Amniotic stem cell (primary cell): ENCODE results near the gene ZAR1.
"Not testable (repeated sequence)": the region's sequence is repeated elsewhere in the genome, so short reads cannot be mapped to it uniquely, and the experiment has no call there.

Experiments used
- DNase-seq: peaks from one replicate; lab custom pipeline; 2025; lab: John Stamatoyannopoulos, UW

The ZAR1 gene

DNA sequence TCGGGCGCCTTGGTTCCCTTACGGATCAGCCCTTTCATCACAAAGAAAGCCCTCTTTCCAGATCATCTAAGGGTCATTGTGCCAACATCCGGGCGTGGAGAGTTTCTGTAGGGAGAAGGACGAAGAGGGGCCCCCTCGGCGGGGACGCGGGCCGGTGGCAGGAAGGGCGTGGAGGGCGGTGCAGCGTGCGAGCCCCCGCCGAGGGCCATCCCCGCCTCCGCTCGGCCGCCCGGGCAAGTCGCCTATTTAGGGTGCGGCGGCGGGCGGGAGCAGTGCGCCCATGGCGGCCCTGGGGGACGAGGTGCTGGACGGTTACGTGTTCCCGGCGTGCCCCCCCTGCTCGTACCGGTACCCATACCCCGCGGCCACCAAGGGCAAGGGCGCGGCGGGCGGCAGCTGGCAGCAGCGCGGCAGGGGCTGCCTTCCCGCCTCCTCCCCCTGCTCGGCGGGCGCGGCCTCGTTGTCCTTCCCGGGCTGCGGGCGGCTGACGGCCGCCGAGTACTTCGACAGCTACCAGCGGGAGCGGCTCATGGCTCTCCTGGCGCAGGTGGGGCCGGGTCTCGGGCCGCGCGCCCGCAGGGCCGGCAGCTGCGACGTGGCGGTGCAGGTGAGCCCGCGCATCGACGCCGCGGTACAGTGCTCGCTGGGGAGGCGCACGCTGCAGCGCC is at the start of gene ZAR1:
TSS of gene ZAR1 (plus strand) at position 241 of the 668 bp plus-strand sequence. CDS start at position 281, 40 bp downstream.
- DNase-seq: no peak

GRCh38 chr4:48440914-48441313 is 49.1 kb upstream of the ZAR1 start:
- DNase-seq: not testable (repeated sequence)

DNA sequence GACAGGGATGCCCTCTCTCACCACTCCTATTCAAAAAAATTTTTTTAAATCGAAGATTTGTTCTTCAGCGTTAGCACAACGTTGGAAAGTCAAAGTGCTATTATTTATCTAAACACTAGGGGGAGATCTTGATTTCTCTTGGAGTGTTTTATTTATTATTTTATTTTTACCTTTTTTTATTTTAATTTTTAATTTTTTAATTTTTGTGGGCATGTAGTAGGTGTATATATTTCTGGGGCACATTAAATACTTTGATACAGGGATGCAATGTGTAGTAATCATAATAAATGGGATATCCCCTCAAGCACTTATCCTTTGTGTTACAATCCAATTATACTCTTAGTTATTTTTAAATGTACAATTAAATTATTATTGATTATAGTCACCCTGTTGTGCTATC is 44.3 kb upstream of the ZAR1 start:
- DNase-seq: no peak

GRCh38 chr4:48446642-48447041 is 43.4 kb upstream of the ZAR1 start:
- no peak for DNase-seq

- DNase-seq: no peak
Measured at GRCh38 chr4:48449151-48449550, 40.9 kb upstream of the ZAR1 start.

DNA sequence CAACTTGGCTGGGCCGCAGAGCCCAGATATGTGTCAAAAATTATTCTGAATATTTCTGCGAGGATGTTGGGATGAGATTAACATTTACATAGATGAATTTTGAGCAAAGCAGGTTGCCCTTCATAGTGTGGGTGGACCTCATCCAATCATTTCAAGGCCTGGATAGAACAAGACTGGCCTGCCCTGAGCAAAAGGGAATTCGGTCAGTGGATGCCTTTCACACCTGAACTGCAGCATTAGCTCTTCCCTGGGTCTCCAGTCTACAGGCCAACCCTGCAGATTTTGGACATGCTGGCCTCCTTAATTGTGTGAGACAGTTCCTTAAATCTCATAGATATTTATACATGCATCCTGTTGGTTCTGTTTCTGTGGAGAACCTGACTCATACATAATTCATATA is 39.3 kb upstream of the ZAR1 start:
- DNase-seq: no peak

DNA sequence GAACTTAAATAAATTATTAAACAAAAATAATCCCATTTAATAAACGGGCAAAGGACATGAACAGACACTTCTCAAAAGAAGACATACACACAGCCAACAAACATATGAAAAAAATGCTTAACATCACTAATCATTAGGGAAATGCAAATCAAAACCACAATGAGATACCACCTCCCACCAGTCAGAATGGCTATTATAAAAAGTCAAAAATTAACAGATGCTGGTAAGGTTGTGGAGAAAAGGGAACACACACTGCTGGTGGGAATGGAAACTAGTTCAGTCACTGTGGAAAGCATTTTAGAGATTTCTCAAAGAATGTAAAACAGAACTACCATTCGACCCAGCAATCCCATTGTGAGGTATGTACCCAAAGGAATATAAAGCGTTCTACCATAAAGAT is 38.4 kb upstream of the ZAR1 start:
- DNase-seq: not testable (repeated sequence)

GRCh38 chr4:48454591-48454990 is 35.5 kb upstream of the ZAR1 start:
- DNase-seq: no peak

- DNase-seq: no peak
Measured at GRCh38 chr4:48461000-48461399, 29.1 kb upstream of the ZAR1 start.

GRCh38 chr4:48462363-48462762 is 27.7 kb upstream of the ZAR1 start:
- DNase-seq: no peak

- no peak for DNase-seq
Measured at GRCh38 chr4:48467442-48467841, 22.6 kb upstream of the ZAR1 start.

- DNase-seq: no peak
Measured at GRCh38 chr4:48467891-48468290, 22.2 kb upstream of the ZAR1 start.

DNA sequence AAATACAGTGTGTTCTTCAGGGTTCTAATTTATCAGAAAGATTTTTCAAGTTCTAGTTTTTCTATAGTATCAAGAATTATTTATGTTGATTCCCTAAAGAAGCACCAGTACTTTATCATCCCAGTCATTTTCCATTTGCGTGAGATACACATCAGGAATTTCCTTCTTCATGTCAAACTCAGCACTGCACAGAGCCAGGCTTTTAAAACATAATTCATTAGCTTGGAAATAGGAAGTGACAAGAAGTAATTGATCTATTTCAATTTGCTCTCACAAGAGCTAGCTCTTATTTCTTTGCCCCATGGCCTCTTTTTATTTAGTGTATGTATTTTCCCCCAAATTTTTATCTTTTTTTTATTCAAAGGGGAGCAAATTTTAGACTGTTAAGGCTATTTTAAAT is 19.9 kb upstream of the ZAR1 start:
- DNase-seq: no peak

- no peak for DNase-seq
Measured at GRCh38 chr4:48470570-48470969, 19.5 kb upstream of the ZAR1 start.

DNA sequence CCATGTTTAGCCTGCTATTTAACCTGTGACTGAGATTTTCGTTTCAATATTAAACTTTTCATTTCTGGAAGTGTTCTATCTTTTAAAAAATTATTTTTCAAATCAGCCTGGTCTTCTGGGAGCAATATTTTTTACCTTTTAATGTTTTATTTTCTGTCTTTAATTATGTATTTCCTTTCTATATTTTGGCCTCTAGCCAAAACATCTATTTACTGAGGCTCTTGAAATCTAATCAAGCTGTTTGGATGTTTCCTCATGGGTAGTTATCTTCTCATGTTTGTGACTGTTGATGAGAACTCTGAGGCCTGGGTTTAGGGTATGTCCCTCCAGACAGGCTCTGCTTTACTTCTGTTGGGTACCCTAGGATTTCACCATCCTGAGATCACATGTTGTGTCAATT is 17.3 kb upstream of the ZAR1 start:
- DNase-seq: no peak

DNA sequence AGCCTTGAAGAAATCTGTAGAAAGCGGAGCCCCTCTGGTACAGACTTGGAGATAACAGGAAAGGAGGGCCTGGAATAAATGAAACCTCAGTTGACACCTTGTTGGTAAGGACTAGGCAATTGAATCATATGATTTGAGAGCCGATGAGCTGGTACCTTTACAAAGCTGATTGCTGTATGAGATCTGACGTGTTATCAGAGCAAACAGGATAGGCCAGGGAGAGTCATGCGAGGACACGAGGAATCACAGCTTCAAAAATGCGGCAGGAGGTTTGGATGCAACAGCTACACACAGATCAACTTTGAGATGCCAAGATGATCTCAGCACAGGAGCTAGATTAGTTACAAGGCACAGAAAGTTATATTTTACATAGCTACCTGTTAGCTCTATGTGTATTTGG is 14.3 kb upstream of the ZAR1 start:
- DNase-seq: no peak

DNA sequence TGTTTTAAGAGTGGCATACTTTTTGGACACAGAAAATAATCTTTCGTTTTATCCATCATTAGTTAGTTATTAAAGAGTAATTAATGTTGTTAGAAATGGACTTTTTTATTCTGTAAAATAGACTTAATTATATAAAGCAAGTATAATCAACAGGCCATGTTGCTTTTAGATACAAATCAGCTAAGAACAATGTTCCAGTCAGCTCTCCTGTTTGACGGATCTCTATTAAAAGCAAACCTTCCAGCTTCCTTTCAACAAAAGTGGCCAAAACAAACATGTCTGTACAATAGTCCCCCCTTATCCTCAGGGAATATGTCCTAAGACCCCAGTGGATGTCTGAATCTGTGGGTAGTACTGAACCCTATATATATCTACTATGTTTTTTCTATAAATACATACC is 11.8 kb upstream of the ZAR1 start:
- DNase-seq: no peak

- no peak for DNase-seq
Measured at GRCh38 chr4:48481581-48481980, 8.5 kb upstream of the ZAR1 start.

DNA sequence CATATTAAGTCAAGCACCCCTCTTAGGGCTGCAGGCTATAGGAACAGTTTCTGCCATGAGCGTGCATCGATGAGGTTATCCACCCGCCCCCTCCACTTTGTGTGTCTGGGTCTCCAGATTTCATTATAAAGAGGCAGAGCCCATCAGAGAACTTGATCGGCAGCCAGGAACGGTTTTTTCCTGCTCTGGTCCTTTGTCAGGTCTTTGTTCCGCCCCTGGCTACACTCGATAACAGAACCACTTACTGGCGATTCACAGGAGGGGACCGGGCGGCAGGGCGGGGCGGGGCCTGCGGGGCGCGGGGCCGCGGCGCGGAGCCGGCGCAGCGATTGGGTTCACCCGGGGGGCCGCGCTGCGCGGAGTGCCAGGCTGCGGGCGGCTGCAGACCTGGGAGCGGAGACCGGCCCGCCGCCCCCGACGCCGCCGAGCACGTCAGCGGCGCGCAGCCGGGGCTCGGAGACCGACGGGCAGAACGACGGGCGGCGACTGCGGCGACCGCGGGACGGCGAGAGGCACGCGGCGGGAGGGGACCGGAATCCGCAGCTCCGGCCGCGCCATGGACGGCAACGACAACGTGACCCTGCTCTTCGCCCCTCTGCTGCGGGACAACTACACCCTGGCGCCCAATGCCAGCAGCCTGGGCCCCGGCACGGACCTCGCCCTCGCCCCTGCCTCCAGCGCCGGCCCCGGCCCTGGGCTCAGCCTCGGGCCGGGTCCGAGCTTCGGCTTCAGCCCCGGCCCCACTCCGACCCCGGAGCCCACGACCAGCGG is 6.9 kb upstream of the ZAR1 start, which contains the start of gene SLC10A4:
TSS of gene SLC10A4 (plus strand) at position 338 of the 771 bp plus-strand sequence. CDS start at position 557, 219 bp downstream.
- no peak for DNase-seq

DNA sequence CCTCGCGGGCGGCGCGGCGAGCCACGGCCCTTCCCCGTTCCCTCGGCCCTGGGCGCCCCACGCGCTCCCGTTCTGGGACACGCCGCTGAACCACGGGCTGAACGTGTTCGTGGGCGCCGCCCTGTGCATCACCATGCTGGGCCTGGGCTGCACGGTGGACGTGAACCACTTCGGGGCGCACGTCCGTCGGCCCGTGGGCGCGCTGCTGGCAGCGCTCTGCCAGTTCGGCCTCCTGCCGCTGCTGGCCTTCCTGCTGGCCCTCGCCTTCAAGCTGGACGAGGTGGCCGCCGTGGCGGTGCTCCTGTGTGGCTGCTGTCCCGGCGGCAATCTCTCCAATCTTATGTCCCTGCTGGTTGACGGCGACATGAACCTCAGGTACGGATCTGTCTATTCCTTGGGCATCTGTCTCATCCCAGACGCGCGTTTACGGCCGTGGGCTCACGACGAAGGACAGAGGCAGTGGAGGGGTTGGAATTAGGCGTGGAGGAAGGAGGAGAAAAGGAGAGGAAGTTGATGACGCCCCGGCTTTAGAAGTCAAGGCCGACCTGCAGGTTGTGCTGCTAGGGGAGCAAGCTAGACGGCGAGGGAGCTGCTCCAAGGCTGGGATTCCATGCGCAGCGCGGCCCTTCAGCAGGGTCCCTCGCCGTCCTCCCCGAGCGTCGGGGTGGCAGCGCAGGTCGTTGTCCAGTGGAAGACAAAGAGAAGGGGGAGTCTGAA is 6.1 kb upstream of the ZAR1 start:
- no peak for DNase-seq

GRCh38 chr4:48484494-48485168 is 5.4 kb upstream of the ZAR1 start:
- DNase-seq: no peak

DNA sequence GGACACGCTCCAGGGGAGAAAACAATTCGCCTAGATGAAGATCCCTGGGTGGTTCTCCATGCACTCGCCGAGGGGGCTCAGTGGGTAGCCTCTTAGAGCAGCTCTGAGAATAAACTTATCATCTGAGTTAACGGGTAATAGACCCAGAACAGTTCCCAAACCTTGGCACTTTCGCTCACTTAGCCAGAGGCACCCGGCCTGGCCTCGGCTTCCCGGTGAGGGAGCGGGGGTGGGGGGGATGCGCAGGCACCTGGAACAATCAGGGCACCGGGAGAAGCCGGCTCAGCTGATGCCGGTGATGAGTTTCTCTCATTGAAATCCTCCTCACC is 405 bp upstream of the ZAR1 start:
- no peak for DNase-seq
